Smooth muscle cell (in vitro differentiated cells): ENCODE data around the gene RASSF1. TPM values are rescaled to one million over a fixed set of nuclear protein-coding genes. Genes with fewer than 3 reads are reported as not detected.

Experiments
- DNase-seq: peaks from one replicate; lab custom pipeline; 2025; ENCODE audit not compliant: unreplicated experiment; lab: John Stamatoyannopoulos, UW
- H2AFZ ChIP-seq: fragments of 200-600 bp; sonication (generic); 2 replicates; pipeline ENCODE4 v1.6.0; 2016; ENCODE audit warnings: antibody characterized with exemption, low read depth, mild to moderate bottlenecking
- H3F3A ChIP-seq: fragments of 200-600 bp; sonication (generic); 2 replicates; pipeline ENCODE4 v1.6.0; 2017; ENCODE audit warnings: antibody characterized with exemption, low read depth
- H3K27ac ChIP-seq: fragments of 200-600 bp; sonication (generic); 2 replicates; pipeline ENCODE4 v1.5.1; 2016; ENCODE audit warnings: low read depth, mild to moderate bottlenecking
- H3K27me3 ChIP-seq: fragments of 200-600 bp; sonication (generic); 2 replicates; pipeline ENCODE4 v1.6.1; 2016; ENCODE audit warnings: low read depth, mild to moderate bottlenecking
- H3K36me3 ChIP-seq: fragments of 200-600 bp; sonication (generic); 2 replicates; pipeline ENCODE4 v1.5.1; 2016; ENCODE audit warnings: low read depth
- H3K4me1 ChIP-seq: fragments of 200-600 bp; sonication (generic); 2 replicates; pipeline ENCODE4 v1.5.1; 2016; ENCODE audit warnings: low read depth
- H3K4me2 ChIP-seq: fragments of 200-600 bp; sonication (generic); 2 replicates; pipeline ENCODE4 v1.6.0; 2016; ENCODE audit warnings: mild to moderate bottlenecking
- H3K4me3 ChIP-seq: fragments of 200-600 bp; sonication (generic); 2 replicates; pipeline ENCODE4 v1.5.1; 2016; ENCODE audit warnings: mild to moderate bottlenecking
- H3K79me2 ChIP-seq: fragments of 200-600 bp; sonication (generic); 2 replicates; pipeline ENCODE4 v1.6.0; 2016; ENCODE audit warnings: low read depth, mild to moderate bottlenecking
- H3K9ac ChIP-seq: fragments of 200-600 bp; sonication (generic); 2 replicates; pipeline ENCODE4 v1.6.0; 2016; ENCODE audit warnings: low read depth
- H3K9me3 ChIP-seq: fragments of 200-600 bp; sonication (generic); replicated peaks from 2 replicates; pipeline ENCODE4 v1.5.1; 2016; ENCODE audit warnings: low read depth
- H4K20me1 ChIP-seq: fragments of 200-600 bp; sonication (generic); 2 replicates; pipeline ENCODE4 v1.6.0; 2016; ENCODE audit warnings: low read depth
- CTCF ChIP-seq: fragments of 200-600 bp; sonication (generic); IDR thresholded peaks from 2 replicates; pipeline ENCODE4 v1.5.1; 2017; ENCODE audit warnings: borderline replicate concordance, mild to moderate bottlenecking, antibody characterized with exemption; ENCODE audit not compliant: insufficient read depth, poor library complexity, severe bottlenecking
- WGBS: methylation state at CpG from one replicate; pipeline ENCODE4 v1.1.7; 2016; ENCODE audit warnings: low lambda C conversion rate; 5-methylcytosine and 5-hydroxymethylcytosine counted together
- polyA plus RNA-seq: library from polyadenylated mRNA; unstranded; fragments of >200 nt; fragmentation: Nextera tagmentation; extraction: Ambion mirVana; gene quantifications from 2 replicates; pipeline ENCODE4 v1.2.1, GENCODE V29; 2016
- total RNA-seq: library from RNA; depleted of rRNA; stranded (reverse); fragments of >200 nt; gene quantifications from 2 replicates; pipeline ENCODE4 v1.2.3, GENCODE V29; 2014

The RASSF1 gene
- total and polyA plus RNA-seq, 2 experiments from 2014 or later: 27.6 to 58.5 TPM

- H3K4me3 ChIP-seq: peak overlapping the region; percentile 64
- no peak overlapping the region for H3K9ac ChIP-seq
- no peaks in the 10 kb centered on the region for H3K9me3 ChIP-seq
- no peak overlapping the region for H2AFZ ChIP-seq
- no peak for DNase-seq
- no peak for TF ChIP-seq CTCF
- H3K27ac ChIP-seq: no peak overlapping the region
- H3K4me2 ChIP-seq: peak overlapping the region; percentile 92
- peaks cover 44% of the 10 kb centered on the region for H3K79me2 ChIP-seq
- no peaks in the 10 kb centered on the region for H3K27me3 ChIP-seq
- 92% methylated on average over 5 of the region's 5 CpGs for WGBS
- H3K36me3 ChIP-seq: no peaks in the 10 kb centered on the region
- no peaks in the 10 kb centered on the region for H3F3A ChIP-seq
- H4K20me1 ChIP-seq: peaks cover 41% of the 10 kb centered on the region
- peaks cover 25% of the 10 kb centered on the region for H3K4me1 ChIP-seq
These were observed 15.9 kb upstream of the RASSF1 start for GRCh38 chr3:50356553-50356952.

GRCh38 chr3:50355829-50356552 lies 15.4 kb upstream of the RASSF1 start:
- Histone ChIP-seq H3K4me1 (peaks cover 29% of the 10 kb centered on the region), H2AFZ (no peak overlapping the region), H3K27me3 (no peaks in the 10 kb centered on the region), H3K79me2 (peaks cover 48% of the 10 kb centered on the region), H4K20me1 (peaks cover 41% of the 10 kb centered on the region), H3K27ac (no peak overlapping the region), H3K4me2 (peak overlapping the region; percentile 92), H3K9me3 (no peaks in the 10 kb centered on the region), H3F3A (no peaks in the 10 kb centered on the region), H3K4me3 (peak overlapping the region; percentile 64), H3K36me3 (no peaks in the 10 kb centered on the region), H3K9ac (no peak overlapping the region)
- TF ChIP-seq CTCF: no peak
- WGBS: 90% methylated on average over 5 of the region's 5 CpGs
- no peak for DNase-seq

- no peaks in the 10 kb centered on the region for H3F3A ChIP-seq
- no peak overlapping the region for H3K4me2 ChIP-seq
- no peak overlapping the region for H3K9ac ChIP-seq
- DNase-seq: no peak
- H3K27me3 ChIP-seq: no peaks in the 10 kb centered on the region
- no peak for TF ChIP-seq CTCF
- no peak overlapping the region for H3K4me3 ChIP-seq
- H4K20me1 ChIP-seq: peaks cover 41% of the 10 kb centered on the region
- peaks cover 35% of the 10 kb centered on the region for H3K4me1 ChIP-seq
- no peak overlapping the region for H2AFZ ChIP-seq
- H3K79me2 ChIP-seq: peaks cover 52% of the 10 kb centered on the region
- H3K27ac ChIP-seq: no peak overlapping the region
- H3K9me3 ChIP-seq: no peaks in the 10 kb centered on the region
- 94% methylated on average over 7 of the region's 7 CpGs for WGBS
- no peaks in the 10 kb centered on the region for H3K36me3 ChIP-seq
These were observed 14.2 kb upstream of the RASSF1 start for GRCh38 chr3:50354850-50355249.
